A172 (cell line): Measurements from ENCODE around the gene UNC5C. TPM values are rescaled to one million over a fixed set of nuclear protein-coding genes. Genes with fewer than 3 reads are reported as not detected.
"Not testable (repeated sequence)": the region's sequence is repeated elsewhere in the genome, so short reads cannot be mapped to it uniquely, and the experiment has no call there.

ENCODE experiments used
- DNase-seq: peaks from one replicate; pipeline ENCODE4 v3.0.0-alpha.2; 2015; ENCODE audit warnings: low spot score
- total RNA-seq: library from RNA; depleted of rRNA; stranded (reverse); fragments of >200 nt; shearing (Covaris generic); gene quantifications from 2 replicates; pipeline ENCODE4 v1.2.3, GENCODE V29; 2014

UNC5C gene
- total RNA-seq, 1 experiment from 2014 or later: 17.4 TPM

GRCh38 chr4:95181996-95182306 is 366.8 kb downstream of the UNC5C start:
- DNase-seq: no peak

DNA sequence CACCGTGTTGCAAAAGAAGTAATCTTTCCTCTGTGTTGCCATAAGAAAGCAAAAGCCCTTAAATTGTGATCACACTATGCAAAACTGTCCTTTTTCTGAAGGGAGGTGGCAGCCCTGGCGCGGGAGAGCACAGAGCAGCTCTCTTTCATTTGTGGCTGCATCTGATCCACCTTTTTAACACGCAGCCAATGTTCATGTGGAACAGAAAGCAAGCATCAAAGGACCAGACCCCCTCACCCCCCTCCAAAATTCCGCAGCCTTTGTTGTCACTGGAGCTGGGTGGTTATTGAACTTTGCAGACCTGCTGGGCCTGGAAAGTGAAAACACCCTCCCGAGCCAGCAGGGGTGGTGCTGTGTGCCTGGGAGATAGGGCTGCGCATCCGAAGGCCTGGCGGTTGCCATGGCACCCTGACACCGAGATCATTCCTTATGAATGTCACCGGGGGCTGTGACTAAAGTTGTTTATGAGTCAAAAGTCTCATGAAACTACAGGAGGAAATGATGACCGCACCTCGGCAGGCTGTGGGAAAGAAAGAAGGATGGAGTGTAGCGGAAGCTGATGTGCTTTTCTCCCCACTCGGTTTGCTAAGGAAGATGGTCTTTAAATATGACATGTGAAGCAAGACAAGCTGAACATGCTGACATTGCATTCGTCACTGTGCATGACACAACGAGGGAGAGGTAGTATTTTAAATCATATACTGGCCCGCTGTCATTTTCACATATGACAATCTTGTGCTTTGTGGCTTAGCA is 367.4 kb downstream of the UNC5C start:
- peak; percentile 91 for DNase-seq

DNA sequence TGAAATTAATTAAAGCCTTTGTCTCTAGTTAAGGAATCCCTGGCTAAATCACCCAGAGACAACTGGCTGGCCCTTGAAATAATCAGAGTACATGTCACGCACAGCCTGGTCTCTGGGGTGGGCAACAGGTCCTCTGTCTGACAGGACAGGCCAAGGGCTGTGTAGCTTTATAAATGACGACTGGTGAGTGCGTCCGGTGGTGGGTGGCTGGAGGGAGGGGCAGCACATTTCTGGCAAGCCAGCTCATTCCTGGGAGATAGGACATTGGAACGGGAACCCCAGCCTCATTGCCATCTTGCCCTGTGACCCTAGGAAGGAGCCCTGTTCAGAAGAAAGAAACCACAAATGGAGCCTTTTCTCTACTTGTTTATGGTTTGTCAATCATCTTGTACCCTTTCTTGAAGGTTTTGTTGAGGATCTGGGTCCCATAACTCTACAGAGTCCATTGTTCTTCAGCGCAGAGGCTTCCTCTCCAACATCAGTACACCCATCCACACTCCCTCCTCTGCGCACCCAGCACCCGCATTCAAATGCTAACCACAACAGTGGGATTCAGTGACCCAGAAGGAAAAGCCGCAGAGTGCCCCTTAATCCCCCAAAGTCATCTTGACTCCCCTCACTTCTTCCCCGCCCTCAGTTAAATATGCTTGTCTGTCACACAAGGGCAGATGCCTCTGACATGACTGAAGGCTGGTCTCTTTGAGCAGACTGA is 368.1 kb downstream of the UNC5C start:
- no peak for DNase-seq

DNA sequence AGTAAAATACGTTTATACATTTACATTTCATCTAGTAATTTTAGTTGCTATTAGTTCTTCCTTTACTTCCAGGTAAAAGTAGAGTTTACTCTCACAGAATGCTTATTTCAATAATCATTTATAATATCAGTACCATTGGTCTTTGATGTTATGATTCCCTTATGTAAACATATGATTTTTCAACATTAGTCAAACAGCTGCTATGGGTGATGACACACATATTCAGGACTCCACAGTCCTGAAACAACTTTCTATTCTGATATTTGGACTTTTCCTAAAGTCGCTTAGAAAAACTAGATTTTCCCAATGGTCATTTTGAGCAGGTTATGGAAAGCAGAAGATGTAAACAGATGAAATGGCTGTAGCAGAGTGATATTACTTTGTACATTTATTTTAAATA is 369.8 kb downstream of the UNC5C start:
- DNase-seq: no peak

- not testable (repeated sequence) for DNase-seq
Measured at GRCh38 chr4:95171377-95171776, 377.4 kb downstream of the UNC5C start.

GRCh38 chr4:95170176-95170575 is 378.6 kb downstream of the UNC5C start:
- no peak for DNase-seq

- no peak for DNase-seq
Measured at GRCh38 chr4:95167805-95168204, 381.0 kb downstream of the UNC5C start.

DNA sequence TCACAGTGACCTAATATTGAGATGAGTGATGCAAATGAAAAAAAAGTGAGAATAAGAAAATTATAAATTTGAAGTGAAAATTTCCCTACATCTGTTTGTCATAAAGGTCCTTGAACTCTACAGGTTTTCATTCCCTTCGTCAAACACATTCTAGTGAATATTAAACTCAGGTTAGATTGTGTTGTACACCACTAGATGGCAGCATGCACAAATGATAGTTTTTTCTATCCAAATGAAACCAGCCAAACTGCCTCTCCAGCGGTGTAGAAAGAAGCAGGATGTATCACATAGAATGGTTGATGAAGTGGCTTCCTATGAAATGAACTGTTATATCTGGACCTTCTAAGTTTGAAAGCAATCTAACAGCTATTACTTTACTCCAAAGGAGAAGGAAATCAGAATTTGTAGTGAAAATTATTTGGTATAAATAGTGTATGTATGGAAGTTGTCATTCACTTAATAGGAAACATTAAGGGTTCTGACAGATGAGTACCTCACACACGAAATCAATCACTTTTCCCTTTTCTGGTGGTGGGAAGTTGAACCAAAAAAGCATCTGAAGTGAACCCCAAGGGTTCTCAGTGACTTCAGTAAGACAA is 382.7 kb downstream of the UNC5C start:
- peak; percentile 59 for DNase-seq

- no peak for DNase-seq
Measured at GRCh38 chr4:95162867-95163266, 385.9 kb downstream of the UNC5C start.

DNA sequence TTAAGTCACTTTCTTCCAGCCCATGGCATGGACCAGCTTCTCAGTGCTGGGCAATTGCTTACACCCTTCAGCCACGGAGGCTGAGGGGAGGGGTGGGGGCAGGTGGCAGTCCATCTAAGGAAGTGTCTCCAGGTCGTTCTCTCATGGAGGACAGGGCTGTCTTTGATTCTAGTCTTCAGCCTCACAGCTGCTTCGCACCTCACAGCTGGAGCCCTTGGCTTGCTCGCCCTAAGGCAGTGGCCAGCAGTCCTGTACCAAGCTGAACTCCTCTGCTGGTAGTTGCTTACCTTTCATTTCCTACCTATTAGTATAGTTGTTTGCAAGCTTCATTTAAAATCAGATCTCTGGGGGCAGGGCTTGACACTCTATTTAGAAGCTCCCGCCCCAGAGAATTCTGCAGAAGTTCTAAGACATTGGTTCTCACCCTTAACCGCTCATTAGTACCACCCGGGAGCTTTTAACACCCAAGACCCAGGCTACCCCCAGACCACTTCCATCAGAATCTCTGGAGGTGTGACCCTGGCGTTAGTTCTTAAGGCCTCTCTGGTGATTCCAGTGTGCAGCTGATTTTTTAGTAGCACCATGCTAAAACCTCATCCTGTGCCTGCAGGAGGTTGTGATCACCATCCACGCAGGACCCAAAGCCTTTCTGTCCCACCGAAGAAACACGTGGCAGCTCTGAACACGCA is 386.8 kb downstream of the UNC5C start:
- no peak for DNase-seq

DNA sequence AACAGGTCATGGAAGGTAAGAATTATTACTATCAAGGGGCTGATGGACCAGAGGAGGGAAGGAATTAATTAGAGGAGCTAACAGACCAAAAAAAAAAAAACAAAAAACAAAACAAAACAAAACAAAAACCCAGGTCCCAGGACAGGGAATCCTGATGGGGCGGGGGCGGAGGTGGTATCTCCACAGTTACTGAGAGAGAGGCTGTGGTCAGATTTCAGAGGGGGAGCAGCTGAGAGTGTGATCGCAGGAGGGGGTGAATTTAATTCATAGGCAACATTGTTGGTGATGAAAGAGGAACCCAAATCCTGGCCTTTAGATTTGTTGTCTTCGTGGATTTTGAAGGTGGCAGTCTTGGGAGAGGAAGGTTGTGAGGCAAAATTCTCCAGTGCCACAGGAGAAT is 389.4 kb downstream of the UNC5C start:
- DNase-seq: no peak

- no peak for DNase-seq
Measured at GRCh38 chr4:95158626-95159025, 390.1 kb downstream of the UNC5C start.

DNA sequence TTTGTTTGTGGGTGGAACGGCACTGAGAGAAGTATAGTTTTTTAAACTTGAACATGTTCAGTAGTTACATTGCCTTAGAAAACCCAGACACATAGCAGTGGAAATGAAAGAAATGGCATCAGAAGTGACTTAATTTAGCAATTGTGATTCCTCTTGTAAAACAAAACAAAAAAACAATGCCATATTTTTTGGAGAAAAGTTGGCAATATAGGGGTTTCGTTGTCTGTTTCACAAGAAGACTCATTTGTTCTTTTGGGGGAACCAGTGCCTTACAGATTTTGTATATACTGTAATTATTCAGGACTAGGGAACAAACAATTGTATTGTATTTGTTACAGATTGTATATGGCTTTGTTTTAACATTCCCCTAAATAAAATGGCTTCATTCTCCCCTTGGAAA is 390.7 kb downstream of the UNC5C start:
- no peak for DNase-seq

- DNase-seq: no peak
Measured at GRCh38 chr4:95157596-95157995, 391.2 kb downstream of the UNC5C start.

DNA sequence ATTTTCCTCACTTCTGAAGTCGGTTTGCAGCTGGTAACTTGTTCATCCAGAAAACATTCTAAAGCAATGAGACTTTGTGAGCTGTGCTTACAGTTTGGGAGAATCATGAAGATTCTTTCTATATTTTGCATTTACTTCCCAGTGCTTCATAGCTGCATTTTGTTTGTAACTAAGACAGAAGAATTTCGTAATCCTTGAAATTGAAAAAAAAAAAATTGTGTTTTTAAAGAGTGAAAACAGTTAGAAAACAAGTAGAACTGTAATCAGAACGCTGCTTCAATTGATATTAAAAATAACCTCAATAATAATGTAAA is 392.4 kb downstream of the UNC5C start:
- DNase-seq: no peak

DNA sequence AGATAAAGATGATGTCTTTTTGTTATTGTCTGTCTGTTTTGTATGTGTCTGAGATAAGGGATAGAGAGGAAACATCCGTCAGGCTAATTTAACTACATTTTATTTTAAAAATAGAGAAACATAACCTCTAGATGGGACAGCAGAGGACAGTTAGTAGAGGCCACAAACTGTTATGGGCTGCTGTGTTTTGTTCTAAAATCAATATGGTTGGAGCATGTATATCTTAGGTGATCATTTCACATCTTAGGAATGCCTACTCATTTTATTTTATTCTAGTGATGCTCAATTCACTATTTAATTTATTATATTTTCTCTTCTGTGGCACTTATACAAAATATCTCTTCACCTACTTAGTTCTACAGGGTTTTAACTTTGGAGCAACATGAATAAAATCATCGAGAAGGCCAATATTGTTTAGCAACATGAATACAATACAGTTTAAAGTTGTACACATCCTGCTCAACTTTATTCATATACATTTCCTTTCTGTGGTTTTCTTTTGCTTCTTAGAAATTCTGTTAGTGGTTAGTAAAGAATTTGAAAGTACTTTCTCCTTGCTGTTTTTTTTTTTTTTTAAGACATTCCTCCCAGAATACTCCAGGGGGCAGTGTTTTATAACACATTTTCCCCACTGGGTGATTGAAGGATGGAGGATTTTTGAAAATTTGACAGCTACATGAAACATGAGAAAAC is 392.9 kb downstream of the UNC5C start:
- peak; percentile 13 for DNase-seq

DNA sequence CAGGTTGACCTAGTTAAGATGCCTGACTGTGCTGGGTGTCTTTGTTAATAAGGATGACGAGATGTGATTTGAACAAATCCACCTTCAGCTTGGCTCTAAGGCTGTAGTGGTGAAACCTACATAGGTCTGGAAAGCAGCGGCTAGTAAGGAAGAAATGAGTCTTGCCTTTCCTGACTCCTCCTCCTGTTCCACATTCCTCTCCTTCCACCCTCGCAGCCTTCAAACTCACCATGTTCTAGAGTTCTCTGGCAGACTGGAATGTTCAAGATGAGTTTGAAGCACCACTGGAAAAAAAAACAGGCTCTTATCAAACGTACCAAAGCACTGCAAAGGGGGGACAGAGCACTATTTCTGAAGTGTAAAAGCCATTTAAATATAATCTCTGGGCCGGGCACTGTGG is 395.6 kb downstream of the UNC5C start:
- no peak for DNase-seq

DNA sequence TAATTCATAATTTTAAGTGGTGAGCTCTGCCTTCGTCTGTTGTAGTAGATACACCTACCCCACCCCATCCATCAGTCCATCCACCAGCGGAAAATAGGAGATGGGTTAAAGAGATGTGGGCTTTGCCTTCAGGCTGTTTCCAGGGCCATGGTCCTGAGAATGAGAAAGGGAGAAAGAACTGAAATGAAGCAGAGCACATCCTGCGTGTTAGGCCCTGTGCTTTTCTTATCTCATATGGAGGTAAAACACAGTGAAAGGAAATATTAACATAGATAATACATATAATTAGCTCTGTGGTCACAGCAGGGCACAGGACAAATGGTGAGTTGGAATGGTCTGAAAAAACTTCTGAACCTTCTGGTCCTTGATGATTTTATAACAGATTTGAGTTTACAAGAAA is 397.5 kb downstream of the UNC5C start:
- DNase-seq: no peak

- DNase-seq: no peak
Measured at GRCh38 chr4:95142932-95143331, 405.8 kb downstream of the UNC5C start.

DNA sequence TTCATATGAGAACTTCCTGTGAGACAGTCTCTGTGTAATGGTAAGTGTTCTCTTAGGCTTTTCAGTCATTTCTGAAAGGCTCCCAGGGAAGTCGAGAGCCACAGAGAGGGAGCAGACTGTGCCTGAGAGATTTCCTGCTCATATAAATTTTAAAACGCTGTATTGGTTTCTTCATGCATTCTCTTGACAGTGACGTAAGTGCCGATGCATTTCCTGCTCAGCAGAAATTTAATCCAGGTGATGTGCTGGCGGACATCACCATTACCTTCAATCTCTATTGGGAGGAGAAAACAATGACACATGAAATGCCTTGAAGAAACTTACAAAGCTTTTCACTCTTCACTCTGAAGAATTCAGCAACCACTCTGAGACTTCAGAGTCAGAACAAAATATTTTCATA is 407.4 kb downstream of the UNC5C start:
- DNase-seq: no peak

DNA sequence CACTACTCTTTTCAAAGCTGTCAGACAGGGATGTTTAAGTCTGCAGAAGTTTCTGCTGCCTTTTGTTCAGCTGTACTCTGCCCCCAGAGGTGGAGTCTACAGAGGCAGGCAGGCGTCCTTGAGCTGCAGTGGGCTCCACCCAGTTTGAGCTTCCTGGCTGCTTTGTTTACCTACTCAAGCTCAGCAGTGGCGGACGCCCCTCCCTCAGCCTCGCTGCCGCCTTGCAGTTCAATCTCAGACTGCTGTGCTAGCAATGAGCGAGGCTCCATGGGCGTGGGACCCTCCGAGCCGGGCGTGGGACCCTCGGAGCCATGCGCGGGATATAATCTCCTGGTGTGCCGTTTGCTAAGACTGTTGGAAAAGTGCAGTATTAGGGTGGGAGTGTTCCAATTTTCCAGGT is 409.3 kb downstream of the UNC5C start:
- DNase-seq: not testable (repeated sequence)

- not testable (repeated sequence) for DNase-seq
Measured at GRCh38 chr4:95134016-95134415, 414.8 kb downstream of the UNC5C start.
